Muscle layer of colon (tissue), 2 donors: ENCODE data around the gene ARID3A.

Experiments used
- H3K27ac ChIP-seq: one replicate; pipeline ENCODE4 v1.7.0; 2013; ENCODE audit warnings: low read depth, mild to moderate bottlenecking, low read length, moderate library complexity
- H3K27me3 ChIP-seq, 2 donors: one replicate each; pipeline ENCODE4 v1.7.0; 2013; ENCODE audit warnings: low read length in 2 of 2, mild to moderate bottlenecking in 2 of 2; ENCODE audit not compliant: insufficient read depth in 2 of 2, control insufficient read depth in 1 of 2
- H3K36me3 ChIP-seq: one replicate; pipeline ENCODE4 v1.7.0; 2013; ENCODE audit warnings: mild to moderate bottlenecking, low read length; ENCODE audit not compliant: insufficient read depth
- H3K4me1 ChIP-seq: one replicate; pipeline ENCODE4 v1.7.0; 2013; ENCODE audit warnings: mild to moderate bottlenecking, low read length; ENCODE audit not compliant: insufficient read depth
- H3K4me3 ChIP-seq, 2 donors: one replicate each; pipeline ENCODE4 v1.7.0; 2013; ENCODE audit warnings: low read length in 2 of 2, low read depth in 1 of 2, mild to moderate bottlenecking in 1 of 2, moderate library complexity in 1 of 2
- H3K9ac ChIP-seq: one replicate; pipeline ENCODE4 v1.7.0; 2013; ENCODE audit warnings: low read length
- H3K9me3 ChIP-seq: one replicate; pipeline ENCODE4 v1.7.0; 2013; ENCODE audit warnings: mild to moderate bottlenecking, low read length
- donor health status: abdominal sarcoma.
- donor health status: Adenocarcinoma of cecum.

The ARID3A gene

GRCh38 chr19:966485-967088 is 40.8 kb downstream of the ARID3A start:
- Histone ChIP-seq H3K27ac (no peak overlapping the region), H3K9ac (no peak overlapping the region), H3K36me3 (peaks cover 25% of the 10 kb centered on the region), H3K27me3 (no peaks in the 10 kb centered on the region), H3K4me1 (no peaks in the 10 kb centered on the region), H3K4me3 (no peak overlapping the region), H3K9me3 (peaks cover 7% of the 10 kb centered on the region)

GRCh38 chr19:970695-971094 is 44.9 kb downstream of the ARID3A start:
- H3K4me3 ChIP-seq = no peak overlapping the region
- H3K9ac ChIP-seq = no peak overlapping the region
- peaks cover 17% of the 10 kb centered on the region for H3K36me3 ChIP-seq
- H3K9me3 ChIP-seq = peaks cover 7% of the 10 kb centered on the region
- no peaks in the 10 kb centered on the region for H3K27me3 ChIP-seq
- no peaks in the 10 kb centered on the region for H3K4me1 ChIP-seq
- H3K27ac ChIP-seq = no peak overlapping the region

- Histone ChIP-seq H3K27me3 (no peaks in the 10 kb centered on the region), H3K27ac (no peak overlapping the region), H3K9ac (no peak overlapping the region), H3K4me3 (no peak overlapping the region), H3K36me3 (peaks cover 13% of the 10 kb centered on the region), H3K9me3 (peaks cover 7% of the 10 kb centered on the region), H3K4me1 (no peaks in the 10 kb centered on the region)
Measured at GRCh38 chr19:971795-972194, 46.0 kb downstream of the ARID3A start.

GRCh38 chr19:972281-972680 is 46.4 kb downstream of the ARID3A start:
- H3K27ac ChIP-seq = no peak overlapping the region
- H3K9me3 ChIP-seq = peaks cover 7% of the 10 kb centered on the region
- no peak overlapping the region for H3K4me3 ChIP-seq
- no peaks in the 10 kb centered on the region for H3K27me3 ChIP-seq
- H3K36me3 ChIP-seq = peaks cover 13% of the 10 kb centered on the region
- no peaks in the 10 kb centered on the region for H3K4me1 ChIP-seq
- no peak overlapping the region for H3K9ac ChIP-seq

DNA sequence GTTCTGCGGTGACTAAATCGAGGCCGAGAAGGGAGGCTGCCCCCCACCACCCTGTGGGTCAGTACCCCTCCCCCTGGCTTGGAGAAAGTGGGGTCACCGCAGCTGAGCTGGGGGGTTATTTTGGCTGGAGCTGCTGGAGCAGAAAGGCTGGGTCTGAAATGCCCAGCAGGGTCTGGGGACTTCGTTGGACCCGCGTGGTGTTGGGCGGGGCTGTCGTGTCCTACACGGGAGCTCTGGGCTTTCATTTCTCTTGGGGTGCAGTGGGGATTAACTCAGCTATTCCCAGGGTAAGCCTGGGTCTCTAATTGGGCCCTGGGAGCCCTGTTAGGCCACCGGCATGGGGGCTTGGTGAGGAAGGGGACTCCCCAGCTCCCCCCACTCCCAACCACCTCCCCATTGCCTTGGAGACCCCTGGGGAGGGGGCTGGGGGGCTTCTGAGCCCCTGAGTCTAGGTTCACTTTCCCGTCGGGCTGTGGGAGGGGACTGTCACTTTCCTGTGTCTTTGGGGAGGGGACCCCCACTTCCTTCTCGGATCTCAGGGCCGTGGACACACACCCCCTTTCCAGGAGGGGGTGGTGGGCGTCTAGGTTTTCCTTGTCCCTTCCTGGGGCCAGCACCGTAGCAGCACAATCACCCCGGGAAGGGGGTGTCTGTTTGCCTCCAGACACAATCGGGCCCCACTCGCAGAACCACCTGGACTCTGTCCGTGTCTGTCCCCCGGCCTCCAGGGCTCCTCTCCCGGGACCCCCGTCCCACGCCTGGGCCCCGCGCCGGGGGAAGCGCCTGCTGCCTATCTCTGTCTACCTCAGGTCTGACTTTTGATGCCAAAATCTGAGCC is 48.1 kb downstream of the ARID3A start:
- Histone ChIP-seq H3K9me3 (peaks cover 7% of the 10 kb centered on the region), H3K36me3 (peaks cover 7% of the 10 kb centered on the region), H3K9ac (no peak overlapping the region), H3K27ac (no peak overlapping the region), H3K4me3 (no peak overlapping the region), H3K27me3 (no peaks in the 10 kb centered on the region), H3K4me1 (no peaks in the 10 kb centered on the region)

GRCh38 chr19:974564-975257 is 48.9 kb downstream of the ARID3A start:
- H3K4me1 ChIP-seq = no peaks in the 10 kb centered on the region
- no peak overlapping the region for H3K4me3 ChIP-seq
- H3K27me3 ChIP-seq = no peaks in the 10 kb centered on the region
- H3K27ac ChIP-seq = no peak overlapping the region
- no peak overlapping the region for H3K9ac ChIP-seq
- H3K36me3 ChIP-seq = peaks cover 7% of the 10 kb centered on the region
- peaks cover 7% of the 10 kb centered on the region for H3K9me3 ChIP-seq

DNA sequence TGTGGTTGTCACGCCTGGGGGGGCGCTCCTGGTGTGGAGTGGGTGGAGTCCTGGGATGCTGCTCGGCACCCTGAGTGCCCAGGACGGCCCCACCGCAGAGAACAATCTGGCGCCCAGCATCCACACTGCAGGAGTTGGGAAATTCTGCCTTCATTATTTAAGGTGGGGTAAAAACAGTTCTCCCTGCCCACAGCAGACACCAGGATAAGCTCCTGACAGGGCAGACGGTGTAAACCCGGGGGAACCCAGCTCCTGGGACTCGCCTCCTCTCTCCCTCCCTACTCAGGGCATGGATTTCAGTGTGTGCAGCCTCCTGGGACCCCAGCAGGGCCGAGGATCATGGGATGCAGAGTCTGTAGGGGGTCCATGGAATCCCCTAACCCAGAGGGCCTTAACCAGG is 50.6 kb downstream of the ARID3A start:
- H3K4me1 ChIP-seq = no peaks in the 10 kb centered on the region
- no peak overlapping the region for H3K27ac ChIP-seq

DNA sequence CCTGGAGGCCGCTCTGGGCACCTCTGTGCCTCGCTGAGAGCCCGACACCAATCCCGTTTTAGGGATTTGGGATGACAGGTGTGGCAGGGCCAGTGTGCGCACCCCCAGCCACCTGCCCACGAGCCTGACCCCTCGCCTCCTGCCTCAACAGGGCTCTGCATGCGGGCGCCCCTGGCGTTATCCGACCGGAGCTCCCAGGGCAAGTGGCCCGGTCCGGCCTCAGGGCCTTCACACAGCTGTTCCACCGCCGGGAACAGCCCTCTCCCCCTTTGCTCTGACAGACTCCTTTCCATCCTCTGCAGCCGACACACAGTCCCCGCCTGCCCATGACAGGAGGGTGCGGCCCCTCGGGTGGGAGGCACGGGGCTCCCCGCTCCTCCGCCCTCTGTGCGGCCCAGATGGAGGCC is 51.2 kb downstream of the ARID3A start:
- no peaks in the 10 kb centered on the region for H3K36me3 ChIP-seq
- no peaks in the 10 kb centered on the region for H3K4me1 ChIP-seq
- no peak overlapping the region for H3K27ac ChIP-seq
- no peaks in the 10 kb centered on the region for H3K9me3 ChIP-seq
- H3K9ac ChIP-seq = no peak overlapping the region
- H3K4me3 ChIP-seq = no peak overlapping the region
- no peaks in the 10 kb centered on the region for H3K27me3 ChIP-seq

More for the DNA sequence above, 50.6 kb downstream of the ARID3A start:
- Histone ChIP-seq H3K9me3 (no peaks in the 10 kb centered on the region), H3K9ac (no peak overlapping the region), H3K36me3 (no peaks in the 10 kb centered on the region), H3K4me3 (no peak overlapping the region), H3K27me3 (no peaks in the 10 kb centered on the region)

DNA sequence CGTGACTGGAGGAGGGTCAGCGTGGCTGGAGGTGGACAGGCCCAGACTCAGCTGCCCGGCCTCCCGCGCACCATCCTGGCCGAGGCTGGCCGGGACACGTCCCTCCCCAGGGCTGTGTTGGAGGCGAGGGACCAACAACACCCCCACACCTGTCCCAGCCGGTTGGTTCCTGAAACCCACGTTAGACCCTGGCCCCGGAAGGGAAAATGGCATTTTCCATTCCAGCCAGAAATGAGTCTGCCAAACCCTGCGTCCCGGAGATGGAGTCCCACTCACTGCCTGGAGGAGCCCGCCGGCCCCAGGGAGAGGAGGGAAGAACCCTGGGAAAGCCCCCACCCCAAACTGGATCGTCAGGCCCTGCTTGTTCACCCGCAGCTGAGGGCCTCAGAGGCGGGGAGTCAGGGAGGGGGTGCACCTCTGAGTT is 53.5 kb downstream of the ARID3A start:
- H3K27me3 ChIP-seq = no peaks in the 10 kb centered on the region
- no peak overlapping the region for H3K9ac ChIP-seq
- H3K36me3 ChIP-seq = no peaks in the 10 kb centered on the region
- H3K4me1 ChIP-seq = peaks cover 6% of the 10 kb centered on the region
- H3K9me3 ChIP-seq = no peaks in the 10 kb centered on the region
- H3K4me3 ChIP-seq = no peak overlapping the region
- no peak overlapping the region for H3K27ac ChIP-seq

DNA sequence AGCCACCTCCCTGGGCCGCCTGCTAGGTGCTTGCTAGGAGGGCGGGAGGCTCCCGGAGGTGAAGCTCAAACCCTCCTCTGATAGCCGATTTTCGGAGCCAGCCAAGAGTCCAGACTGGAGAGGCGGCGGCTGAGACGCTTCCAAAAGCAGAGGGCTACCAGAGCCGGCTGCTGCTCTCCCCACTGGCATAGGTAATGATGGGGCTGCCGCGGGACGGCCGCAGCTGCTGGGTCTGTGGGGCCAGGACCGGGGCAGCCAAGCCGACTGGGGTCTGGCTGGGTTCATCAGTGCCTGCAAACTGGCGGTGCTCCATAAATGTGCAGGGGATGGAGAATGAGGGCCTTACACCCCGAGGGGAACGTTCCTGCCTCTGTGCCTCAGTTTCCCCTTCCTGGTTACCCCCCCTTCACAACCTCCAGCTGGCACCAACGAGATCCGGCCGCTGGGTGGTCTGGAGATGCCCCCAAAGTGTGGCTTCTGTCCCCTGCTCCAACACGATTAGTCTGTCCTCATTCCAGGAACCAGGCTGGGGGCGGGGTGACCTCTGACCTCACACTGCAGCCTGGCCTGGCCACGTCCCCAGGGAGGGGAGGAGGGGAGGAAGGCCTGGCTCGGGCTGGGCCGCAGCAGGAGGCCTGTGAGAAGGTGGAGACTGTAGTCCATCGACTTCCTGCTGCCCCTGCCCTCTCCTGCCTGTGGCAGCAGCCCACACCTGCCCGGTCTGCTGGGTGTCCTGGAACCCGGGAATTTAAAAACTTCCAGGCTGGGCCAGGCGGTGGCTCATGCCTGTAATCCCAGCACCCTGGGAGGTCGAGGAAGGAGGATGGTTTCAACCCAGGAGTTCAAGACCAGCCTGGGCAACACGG is 54.5 kb downstream of the ARID3A start:
- Histone ChIP-seq H3K27ac (no peak overlapping the region), H3K9ac (no peak overlapping the region), H3K9me3 (no peaks in the 10 kb centered on the region), H3K27me3 (no peaks in the 10 kb centered on the region), H3K36me3 (no peaks in the 10 kb centered on the region), H3K4me1 (peaks cover 11% of the 10 kb centered on the region), H3K4me3 (no peak overlapping the region)
